Lung (tissue), 12 donors: ENCODE results near the gene TAOK2. TPM values are rescaled to one million over a fixed set of nuclear protein-coding genes. Genes with fewer than 3 reads are reported as not detected.
A peak's percentile ranks its signal among the peaks of the same experiment; 100 is the strongest.

Experiments
- ATAC-seq: fragments of 200-7000 bp; cut with Tn5 transposase; one replicate; pipeline ENCODE4 v1.9.1; 2020; ENCODE audit warnings: moderate number of reproducible peaks; ENCODE audit not compliant: insufficient read depth, low FRiP score
- DNase-seq, 3 donors: peaks; one replicate each; pipeline ENCODE4 v3.0.0-alpha.2; 2013 to 2017
- H3K27ac ChIP-seq, 2 donors: one replicate each; pipeline ENCODE4 v1.5.1; 2013; ENCODE audit warnings: mild to moderate bottlenecking in 2 of 2, moderate library complexity in 2 of 2, control low read depth in 1 of 2, inconsistent platforms in 1 of 2, low read depth in 1 of 2, low read length in 1 of 2
- H3K27me3 ChIP-seq, 3 donors: one replicate each; pipeline ENCODE4 v1.5.1; 2013; ENCODE audit warnings: low read length in 2 of 3; ENCODE audit not compliant: control insufficient read depth in 3 of 3, insufficient read depth in 3 of 3
- H3K36me3 ChIP-seq, 4 donors: one replicate each; pipeline ENCODE4 v1.5.1; 2013; ENCODE audit warnings: low read length in 4 of 4, mild to moderate bottlenecking in 1 of 4, moderate library complexity in 1 of 4; ENCODE audit not compliant: control insufficient read depth in 4 of 4, insufficient read depth in 4 of 4
- H3K4me1 ChIP-seq, 5 donors: one replicate each; pipeline ENCODE4 v1.5.1; 2013; ENCODE audit warnings: low read length in 5 of 5, mild to moderate bottlenecking in 2 of 5, moderate library complexity in 1 of 5; ENCODE audit not compliant: control insufficient read depth in 5 of 5, insufficient read depth in 5 of 5
- H3K4me3 ChIP-seq: one replicate; pipeline ENCODE4 v1.5.1; 2013; ENCODE audit warnings: mild to moderate bottlenecking, control low read depth, moderate library complexity
- H3K9ac ChIP-seq, 2 donors: one replicate each; pipeline ENCODE4 v1.5.1; 2013; ENCODE audit warnings: low read length in 2 of 2, control low read depth in 1 of 2; ENCODE audit not compliant: insufficient read depth in 1 of 2
- H3K9me3 ChIP-seq, 4 donors: one replicate each; pipeline ENCODE4 v1.5.1; 2013; ENCODE audit warnings: low read length in 3 of 4, mild to moderate bottlenecking in 1 of 4, moderate library complexity in 1 of 4; ENCODE audit not compliant: control insufficient read depth in 4 of 4, insufficient read depth in 3 of 4
- CTCF ChIP-seq: IDR thresholded peaks from 2 replicates; pipeline ENCODE4 v1.5.1; 2012; ENCODE audit warnings: mild to moderate bottlenecking; ENCODE audit errors: control extremely low read depth, extremely low read depth
- WGBS, 2 donors: extraction: QIAGEN DNeasy Blood & Tissue Kit; methylation state at CpG; one replicate each; pipeline ENCODE4 v1.1.7; 2013; 5-methylcytosine and 5-hydroxymethylcytosine counted together
- polyA plus RNA-seq, 2 donors: library from polyadenylated mRNA; stranded (reverse); fragments of 200-250 nt; gene quantifications; one replicate each; pipeline ENCODE4 v1.2.1, GENCODE V29; 2013
- total RNA-seq, 2 donors: library from RNA; depleted of rRNA in 1 of 2; stranded (reverse); fragments of >200 nt in 1 of 2; gene quantifications; one replicate each; pipeline ENCODE4 v1.2.1, GENCODE V29; 2014 to 2021
- donor health status: control.
- donor health status: control.
- donor health status: Bipolar disorder and iron deficiency.
- donor health status: healthy.
- donor health status: DM: yes; HTN: yes; CAD: no.

Gene TAOK2
- total and polyA plus RNA-seq, 4 donors, result 33.8 to 71.8 (median 55.4) TPM

- Histone ChIP-seq H3K4me3 (no peak overlapping the region), H3K36me3 (peaks cover 3 to 6% (median 4%) of the 10 kb centered on the region in 4 donors), H3K9ac (peak overlapping the region; percentile 6 to 83), H3K9me3 (no peaks in the 10 kb centered on the region), H3K27me3 (no peaks in the 10 kb centered on the region), H3K4me1 (peaks cover 0 to 15% (median 4%) of the 10 kb centered on the region in 5 donors), H3K27ac (peak overlapping the region; percentile 88 to 97)
- ATAC-seq (no peak), DNase-seq (no peak)
- no peak for TF ChIP-seq CTCF
- 76 to 88% methylated on average over 14 of the region's 14 CpGs for WGBS, 2 donors
Measured at GRCh38 chr16:29963021-29963743, 10.5 kb upstream of the TAOK2 start.

GRCh38 chr16:29968205-29968604, 5.5 kb upstream of the TAOK2 start:
- H3K36me3 ChIP-seq, result peaks cover 14 to 23% (median 15%) of the 10 kb centered on the region in 4 donors
- DNase-seq, result no peak
- 93 to 99% methylated on average over 4 of the region's 4 CpGs for WGBS, 2 donors
- H3K27ac ChIP-seq, result peak overlapping the region in 1 of 2 donors; percentile 24
- no peaks in the 10 kb centered on the region for H3K27me3 ChIP-seq
- no peak overlapping the region for H3K4me3 ChIP-seq
- peaks cover 0 to 3% (median 0%) of the 10 kb centered on the region in 4 donors for H3K9me3 ChIP-seq
- peaks cover 0 to 4% (median 1%) of the 10 kb centered on the region in 5 donors for H3K4me1 ChIP-seq
- no peak for TF ChIP-seq CTCF
- H3K9ac ChIP-seq, result no peak overlapping the region
- no peak for ATAC-seq

GRCh38 chr16:29971304-29971703, 2.4 kb upstream of the TAOK2 start:
- H3K4me1 ChIP-seq, result peaks cover 10 to 17% (median 12%) of the 10 kb centered on the region in 5 donors
- no peak overlapping the region for H3K4me3 ChIP-seq
- TF ChIP-seq CTCF, result no peak
- no peak for DNase-seq
- WGBS, 2 donors, result 92 to 98% methylated on average over 8 of the region's 8 CpGs
- no peak for ATAC-seq
- H3K9me3 ChIP-seq, result peaks cover 0 to 3% (median 0%) of the 10 kb centered on the region in 4 donors
- H3K27ac ChIP-seq, result no peak overlapping the region
- H3K27me3 ChIP-seq, result no peaks in the 10 kb centered on the region
- no peak overlapping the region for H3K9ac ChIP-seq
- H3K36me3 ChIP-seq, result peaks cover 11 to 22% (median 14%) of the 10 kb centered on the region in 4 donors
